ENCODE data around the gene AKAP5. TPM values are rescaled to one million over a fixed set of nuclear protein-coding genes. Genes with fewer than 3 reads are reported as not detected.

Gene AKAP5
- total and polyA plus RNA-seq, 9 of the 15 experiments (the other 6 are each of a cell fraction or from before 2014, with no cell fraction given) = 0.06 to 0.94 (median 0.34) TPM

DNA sequence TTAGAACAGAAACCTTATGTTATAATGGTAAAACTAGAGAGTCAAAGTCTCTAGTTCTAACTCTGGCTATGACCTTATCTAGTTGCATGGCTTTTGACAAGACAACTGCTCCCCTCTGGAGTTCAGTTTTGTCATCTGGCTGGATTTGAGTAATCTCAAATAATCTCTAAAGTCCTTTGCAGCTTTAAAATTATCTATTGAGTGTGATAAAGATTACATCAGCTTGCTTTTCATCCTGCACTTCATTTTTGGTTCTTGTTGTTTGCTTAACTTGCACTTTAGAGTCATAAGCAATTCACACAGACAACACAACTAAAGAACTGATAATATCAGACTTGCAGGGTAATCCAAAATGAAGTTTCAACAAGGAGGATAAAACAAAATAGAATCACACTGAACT lies 2.3 kb downstream of the AKAP5 start:
- Histone ChIP-seq H3K9me1 (ENCODE audit: control insufficient read depth, insufficient read depth, low read length) (no peaks in the 10 kb centered on the region), H3K36me3 (ENCODE audit: control insufficient read depth, insufficient read depth, low read length) (no peaks in the 10 kb centered on the region), H4K20me1 (replicated peaks; ENCODE audit: control insufficient read depth, insufficient read depth, low read length) (no peaks in the 10 kb centered on the region; the same call in 1 of the 2 replicates), H3K4me1 (replicated peaks in 1 of 2; ENCODE audit: control insufficient read depth in 2 of 2, insufficient read depth in 2 of 2, low read length in 2 of 2) (peaks cover 8 to 9% of the 10 kb centered on the region in 2 experiments; a peak in 4 of 5 replicates), H3K79me2 (ENCODE audit: control insufficient read depth, insufficient read depth, low read length) (no peaks in the 10 kb centered on the region), H2AFZ (ENCODE audit: low read depth, low read length) (no peak overlapping the region), H3K27ac (ENCODE audit: extremely low read depth, low read depth, low read length) (no peak overlapping the region), H3K9me3 (replicated peaks; ENCODE audit: control insufficient read depth, insufficient read depth, low read depth, low read length) (no peaks in the 10 kb centered on the region), H3K9ac (ENCODE audit: insufficient read depth in 1 of 2, low read depth in 2 of 2, low read length in 2 of 2) (no peak overlapping the region), H3K4me3 (no peak overlapping the region), H3K27me3 (ENCODE audit: control insufficient read depth in 2 of 2, insufficient read depth in 2 of 2, low read length in 2 of 2) (no peaks in the 10 kb centered on the region), H3K4me2 (ENCODE audit: insufficient read depth, low read length) (no peak overlapping the region)
- no peak for DNase-seq (ENCODE audit: extremely low read depth in 1 of 4, low spot score in 3 of 4)
- TF ChIP-seq, protein P1, sequence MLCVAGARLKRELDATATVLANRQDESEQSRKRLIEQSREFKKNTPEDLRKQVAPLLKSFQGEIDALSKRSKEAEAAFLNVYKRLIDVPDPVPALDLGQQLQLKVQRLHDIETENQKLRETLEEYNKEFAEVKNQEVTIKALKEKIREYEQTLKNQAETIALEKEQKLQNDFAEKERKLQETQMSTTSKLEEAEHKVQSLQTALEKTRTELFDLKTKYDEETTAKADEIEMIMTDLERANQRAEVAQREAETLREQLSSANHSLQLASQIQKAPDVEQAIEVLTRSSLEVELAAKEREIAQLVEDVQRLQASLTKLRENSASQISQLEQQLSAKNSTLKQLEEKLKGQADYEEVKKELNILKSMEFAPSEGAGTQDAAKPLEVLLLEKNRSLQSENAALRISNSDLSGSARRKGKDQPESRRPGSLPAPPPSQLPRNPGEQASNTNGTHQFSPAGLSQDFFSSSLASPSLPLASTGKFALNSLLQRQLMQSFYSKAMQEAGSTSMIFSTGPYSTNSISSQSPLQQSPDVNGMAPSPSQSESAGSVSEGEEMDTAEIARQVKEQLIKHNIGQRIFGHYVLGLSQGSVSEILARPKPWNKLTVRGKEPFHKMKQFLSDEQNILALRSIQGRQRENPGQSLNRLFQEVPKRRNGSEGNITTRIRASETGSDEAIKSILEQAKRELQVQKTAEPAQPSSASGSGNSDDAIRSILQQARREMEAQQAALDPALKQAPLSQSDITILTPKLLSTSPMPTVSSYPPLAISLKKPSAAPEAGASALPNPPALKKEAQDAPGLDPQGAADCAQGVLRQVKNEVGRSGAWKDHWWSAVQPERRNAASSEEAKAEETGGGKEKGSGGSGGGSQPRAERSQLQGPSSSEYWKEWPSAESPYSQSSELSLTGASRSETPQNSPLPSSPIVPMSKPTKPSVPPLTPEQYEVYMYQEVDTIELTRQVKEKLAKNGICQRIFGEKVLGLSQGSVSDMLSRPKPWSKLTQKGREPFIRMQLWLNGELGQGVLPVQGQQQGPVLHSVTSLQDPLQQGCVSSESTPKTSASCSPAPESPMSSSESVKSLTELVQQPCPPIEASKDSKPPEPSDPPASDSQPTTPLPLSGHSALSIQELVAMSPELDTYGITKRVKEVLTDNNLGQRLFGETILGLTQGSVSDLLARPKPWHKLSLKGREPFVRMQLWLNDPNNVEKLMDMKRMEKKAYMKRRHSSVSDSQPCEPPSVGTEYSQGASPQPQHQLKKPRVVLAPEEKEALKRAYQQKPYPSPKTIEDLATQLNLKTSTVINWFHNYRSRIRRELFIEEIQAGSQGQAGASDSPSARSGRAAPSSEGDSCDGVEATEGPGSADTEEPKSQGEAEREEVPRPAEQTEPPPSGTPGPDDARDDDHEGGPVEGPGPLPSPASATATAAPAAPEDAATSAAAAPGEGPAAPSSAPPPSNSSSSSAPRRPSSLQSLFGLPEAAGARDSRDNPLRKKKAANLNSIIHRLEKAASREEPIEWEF (CRISPR knock-in tag; IDR thresholded peaks at IDR 0.05) = no peak
- TF ChIP-seq, protein P2, sequence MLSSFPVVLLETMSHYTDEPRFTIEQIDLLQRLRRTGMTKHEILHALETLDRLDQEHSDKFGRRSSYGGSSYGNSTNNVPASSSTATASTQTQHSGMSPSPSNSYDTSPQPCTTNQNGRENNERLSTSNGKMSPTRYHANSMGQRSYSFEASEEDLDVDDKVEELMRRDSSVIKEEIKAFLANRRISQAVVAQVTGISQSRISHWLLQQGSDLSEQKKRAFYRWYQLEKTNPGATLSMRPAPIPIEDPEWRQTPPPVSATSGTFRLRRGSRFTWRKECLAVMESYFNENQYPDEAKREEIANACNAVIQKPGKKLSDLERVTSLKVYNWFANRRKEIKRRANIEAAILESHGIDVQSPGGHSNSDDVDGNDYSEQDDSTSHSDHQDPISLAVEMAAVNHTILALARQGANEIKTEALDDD (IDR thresholded peaks at IDR 0.05) = peak; percentile 41; the same call in 1 of the 2 replicates
- intact Hi-C loops (cut with micrococcal nuclease) (loop anchor here (5.0 kb wide), 1 partner anchor 40 kb away; no protein-coding TSS in a partner anchor), in situ Hi-C loops (cut with MboI) (loop anchor here (10.0 kb wide), 1 partner anchor 123 kb away; no protein-coding TSS in a partner anchor)
- ChIA-PET POLR2A (no interaction called here), CTCF (ENCODE audit: low intra/inter-chr PET ratio) (no interaction called here)
- no peak for FAIRE-seq
- no TSS peak for BruUV-seq (replicated peaks)
- no peak for ATAC-seq

All from K562 (cell line).